ENCODE data around the gene ANHX. TPM values are rescaled to one million over a fixed set of nuclear protein-coding genes. Genes with fewer than 3 reads are reported as not detected.

Gene ANHX
- total RNA-seq, 2 donors from 2014 or later, result not detected

GRCh38 chr12:133174901-133175300, 60.8 kb downstream of the ANHX start:
- DNase-seq (ENCODE audit: low spot score), result no peak
- H3K27ac ChIP-seq, result no peak overlapping the region
- TF ChIP-seq, protein P1, sequence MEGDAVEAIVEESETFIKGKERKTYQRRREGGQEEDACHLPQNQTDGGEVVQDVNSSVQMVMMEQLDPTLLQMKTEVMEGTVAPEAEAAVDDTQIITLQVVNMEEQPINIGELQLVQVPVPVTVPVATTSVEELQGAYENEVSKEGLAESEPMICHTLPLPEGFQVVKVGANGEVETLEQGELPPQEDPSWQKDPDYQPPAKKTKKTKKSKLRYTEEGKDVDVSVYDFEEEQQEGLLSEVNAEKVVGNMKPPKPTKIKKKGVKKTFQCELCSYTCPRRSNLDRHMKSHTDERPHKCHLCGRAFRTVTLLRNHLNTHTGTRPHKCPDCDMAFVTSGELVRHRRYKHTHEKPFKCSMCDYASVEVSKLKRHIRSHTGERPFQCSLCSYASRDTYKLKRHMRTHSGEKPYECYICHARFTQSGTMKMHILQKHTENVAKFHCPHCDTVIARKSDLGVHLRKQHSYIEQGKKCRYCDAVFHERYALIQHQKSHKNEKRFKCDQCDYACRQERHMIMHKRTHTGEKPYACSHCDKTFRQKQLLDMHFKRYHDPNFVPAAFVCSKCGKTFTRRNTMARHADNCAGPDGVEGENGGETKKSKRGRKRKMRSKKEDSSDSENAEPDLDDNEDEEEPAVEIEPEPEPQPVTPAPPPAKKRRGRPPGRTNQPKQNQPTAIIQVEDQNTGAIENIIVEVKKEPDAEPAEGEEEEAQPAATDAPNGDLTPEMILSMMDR (IDR thresholded peaks at IDR 0.05), result no peak
- no peak overlapping the region for H3K4me3 ChIP-seq
- no peaks in the 10 kb centered on the region for H3K4me1 ChIP-seq
- no peaks in the 10 kb centered on the region for H3K27me3 ChIP-seq
- no peaks in the 10 kb centered on the region for H3K36me3 ChIP-seq
- H3K9me3 ChIP-seq, result peaks cover 0 to 49% of the 10 kb centered on the region in 2 donors

GRCh38 chr12:133172491-133172890, 63.2 kb downstream of the ANHX start:
- Histone ChIP-seq H3K27me3 (no peaks in the 10 kb centered on the region), H3K36me3 (no peaks in the 10 kb centered on the region), H3K27ac (no peak overlapping the region), H3K4me3 (no peak overlapping the region), H3K9me3 (peaks cover 0 to 43% of the 10 kb centered on the region in 2 donors), H3K4me1 (no peaks in the 10 kb centered on the region)
- TF ChIP-seq, protein P1 (IDR thresholded peaks at IDR 0.05), result no peak
- no peak for DNase-seq (ENCODE audit: low spot score)

Other genes starting within 250 kb of the ANHX start
- 1 to 10 TPM; 2.2 to 6.6 TPM for gene ZNF26, start 249.5 kb downstream of the ANHX start, total RNA-seq
- gene ZNF84, start 198.4 kb downstream of the ANHX start, total RNA-seq, result 10 to 100 TPM in 1 of 2 donors, 1 to 10 TPM in 1; 8.5 to 10.1 TPM
- 1 to 10 TPM; 6.1 TPM for gene ZNF140, start 155.0 kb downstream of the ANHX start, total RNA-seq
- gene ZNF891, start 105.6 kb downstream of the ANHX start, total RNA-seq, result 1 to 10 TPM in 1 of 2 donors, under 1 TPM in 1; 0.82 to 1.1 TPM
- gene ZNF10, start 105.2 kb downstream of the ANHX start, total RNA-seq, result 1 to 10 TPM; 6.8 to 9.8 TPM
- 10 to 100 TPM in 1 of 2 donors, 1 to 10 TPM in 1; 6.5 to 10.6 TPM for gene ZNF268, start 54.4 kb downstream of the ANHX start, total RNA-seq

All from right atrium auricular region (tissue), 2 donors.